Measurements from ENCODE around the gene PPME1.

The PPME1 gene

GRCh38 chr11:74182635-74183034 lies 11.5 kb downstream of the PPME1 start:
- Mint-ChIP-seq H3K27ac (no peak overlapping the region), H3K4me1 (ENCODE audit: low read depth) (peaks cover 9% of the 10 kb centered on the region), H3K36me3 (ENCODE audit: low read depth) (peaks cover 3% of the 10 kb centered on the region), H3K9me3 (no peaks in the 10 kb centered on the region), H3K27me3 (ENCODE audit: low read depth) (no peaks in the 10 kb centered on the region), H3K4me3 (no peak overlapping the region)

GRCh38 chr11:74185285-74185684 lies 14.2 kb downstream of the PPME1 start:
- H3K27me3 Mint-ChIP-seq (ENCODE audit: low read depth) = no peaks in the 10 kb centered on the region
- peaks cover 12% of the 10 kb centered on the region for H3K36me3 Mint-ChIP-seq (ENCODE audit: low read depth)
- no peak overlapping the region for H3K4me3 Mint-ChIP-seq
- no peak overlapping the region for H3K27ac Mint-ChIP-seq
- H3K4me1 Mint-ChIP-seq (ENCODE audit: low read depth) = peaks cover 5% of the 10 kb centered on the region
- H3K9me3 Mint-ChIP-seq = peaks cover 2% of the 10 kb centered on the region

GRCh38 chr11:74185695-74186094 lies 14.6 kb downstream of the PPME1 start:
- no peaks in the 10 kb centered on the region for H3K27me3 Mint-ChIP-seq (ENCODE audit: low read depth)
- peaks cover 16% of the 10 kb centered on the region for H3K36me3 Mint-ChIP-seq (ENCODE audit: low read depth)
- peaks cover 6% of the 10 kb centered on the region for H3K9me3 Mint-ChIP-seq
- H3K4me1 Mint-ChIP-seq (ENCODE audit: low read depth) = peaks cover 5% of the 10 kb centered on the region
- no peak overlapping the region for H3K4me3 Mint-ChIP-seq
- H3K27ac Mint-ChIP-seq = no peak overlapping the region

- Mint-ChIP-seq H3K4me1 (ENCODE audit: low read depth) (no peaks in the 10 kb centered on the region), H3K27me3 (ENCODE audit: low read depth) (no peaks in the 10 kb centered on the region), H3K36me3 (ENCODE audit: low read depth) (peaks cover 18% of the 10 kb centered on the region), H3K9me3 (peaks cover 17% of the 10 kb centered on the region), H3K4me3 (no peak overlapping the region), H3K27ac (no peak overlapping the region)
Observed at GRCh38 chr11:74195828-74196227, 24.7 kb downstream of the PPME1 start.

- Mint-ChIP-seq H3K4me1 (ENCODE audit: low read depth) (no peaks in the 10 kb centered on the region), H3K27ac (no peak overlapping the region), H3K36me3 (ENCODE audit: low read depth) (peaks cover 17% of the 10 kb centered on the region), H3K9me3 (peaks cover 17% of the 10 kb centered on the region), H3K27me3 (ENCODE audit: low read depth) (no peaks in the 10 kb centered on the region), H3K4me3 (no peak overlapping the region)
Observed at GRCh38 chr11:74196781-74197486, 25.8 kb downstream of the PPME1 start.

- H3K27ac Mint-ChIP-seq = no peak overlapping the region
- H3K36me3 Mint-ChIP-seq (ENCODE audit: low read depth) = peaks cover 24% of the 10 kb centered on the region
- H3K4me1 Mint-ChIP-seq (ENCODE audit: low read depth) = no peaks in the 10 kb centered on the region
- no peaks in the 10 kb centered on the region for H3K27me3 Mint-ChIP-seq (ENCODE audit: low read depth)
- no peak overlapping the region for H3K4me3 Mint-ChIP-seq
- H3K9me3 Mint-ChIP-seq = peaks cover 2% of the 10 kb centered on the region
Observed at GRCh38 chr11:74203966-74204365, 32.9 kb downstream of the PPME1 start.

- H3K27me3 Mint-ChIP-seq (ENCODE audit: low read depth) = no peaks in the 10 kb centered on the region
- H3K4me3 Mint-ChIP-seq = no peak overlapping the region
- H3K9me3 Mint-ChIP-seq = no peaks in the 10 kb centered on the region
- H3K4me1 Mint-ChIP-seq (ENCODE audit: low read depth) = no peaks in the 10 kb centered on the region
- no peak overlapping the region for H3K27ac Mint-ChIP-seq
- H3K36me3 Mint-ChIP-seq (ENCODE audit: low read depth) = peaks cover 29% of the 10 kb centered on the region
Observed at GRCh38 chr11:74204701-74205100, 33.6 kb downstream of the PPME1 start.

GRCh38 chr11:74205181-74205580 lies 34.1 kb downstream of the PPME1 start:
- H3K9me3 Mint-ChIP-seq = no peaks in the 10 kb centered on the region
- H3K4me1 Mint-ChIP-seq (ENCODE audit: low read depth) = no peaks in the 10 kb centered on the region
- H3K4me3 Mint-ChIP-seq = no peak overlapping the region
- no peaks in the 10 kb centered on the region for H3K27me3 Mint-ChIP-seq (ENCODE audit: low read depth)
- H3K36me3 Mint-ChIP-seq (ENCODE audit: low read depth) = peaks cover 34% of the 10 kb centered on the region
- H3K27ac Mint-ChIP-seq = no peak overlapping the region

- Mint-ChIP-seq H3K36me3 (ENCODE audit: low read depth) (peaks cover 36% of the 10 kb centered on the region), H3K4me3 (no peak overlapping the region), H3K9me3 (no peaks in the 10 kb centered on the region), H3K4me1 (ENCODE audit: low read depth) (no peaks in the 10 kb centered on the region), H3K27me3 (ENCODE audit: low read depth) (no peaks in the 10 kb centered on the region), H3K27ac (no peak overlapping the region)
Observed at GRCh38 chr11:74206746-74207145, 35.7 kb downstream of the PPME1 start.

GRCh38 chr11:74208507-74208906 lies 37.4 kb downstream of the PPME1 start:
- Mint-ChIP-seq H3K36me3 (ENCODE audit: low read depth) (peaks cover 48% of the 10 kb centered on the region), H3K27me3 (ENCODE audit: low read depth) (no peaks in the 10 kb centered on the region), H3K4me1 (ENCODE audit: low read depth) (no peaks in the 10 kb centered on the region), H3K27ac (no peak overlapping the region), H3K4me3 (no peak overlapping the region), H3K9me3 (no peaks in the 10 kb centered on the region)

- Mint-ChIP-seq H3K4me1 (ENCODE audit: low read depth) (peaks cover 1% of the 10 kb centered on the region), H3K36me3 (ENCODE audit: low read depth) (peaks cover 53% of the 10 kb centered on the region), H3K4me3 (no peak overlapping the region), H3K9me3 (peaks cover 13% of the 10 kb centered on the region), H3K27me3 (ENCODE audit: low read depth) (no peaks in the 10 kb centered on the region), H3K27ac (no peak overlapping the region)
Observed at GRCh38 chr11:74212533-74212932, 41.4 kb downstream of the PPME1 start.

- Mint-ChIP-seq H3K9me3 (peaks cover 11% of the 10 kb centered on the region), H3K36me3 (ENCODE audit: low read depth) (peaks cover 21% of the 10 kb centered on the region), H3K4me3 (no peak overlapping the region), H3K4me1 (ENCODE audit: low read depth) (peaks cover 1% of the 10 kb centered on the region), H3K27ac (no peak overlapping the region), H3K27me3 (ENCODE audit: low read depth) (no peaks in the 10 kb centered on the region)
Observed at GRCh38 chr11:74220376-74220775, 49.3 kb downstream of the PPME1 start.

GRCh38 chr11:74221816-74222215 lies 50.7 kb downstream of the PPME1 start:
- Mint-ChIP-seq H3K36me3 (ENCODE audit: low read depth) (peaks cover 15% of the 10 kb centered on the region), H3K4me1 (ENCODE audit: low read depth) (no peaks in the 10 kb centered on the region), H3K27me3 (ENCODE audit: low read depth) (no peaks in the 10 kb centered on the region), H3K9me3 (peaks cover 7% of the 10 kb centered on the region), H3K27ac (no peak overlapping the region), H3K4me3 (no peak overlapping the region)

- no peaks in the 10 kb centered on the region for H3K4me1 Mint-ChIP-seq (ENCODE audit: low read depth)
- H3K4me3 Mint-ChIP-seq = no peak overlapping the region
- peaks cover 7% of the 10 kb centered on the region for H3K9me3 Mint-ChIP-seq
- no peaks in the 10 kb centered on the region for H3K27me3 Mint-ChIP-seq (ENCODE audit: low read depth)
- H3K27ac Mint-ChIP-seq = no peak overlapping the region
- peaks cover 15% of the 10 kb centered on the region for H3K36me3 Mint-ChIP-seq (ENCODE audit: low read depth)
Observed at GRCh38 chr11:74225565-74225964, 54.5 kb downstream of the PPME1 start.

- H3K4me1 Mint-ChIP-seq (ENCODE audit: low read depth) = peaks cover 1% of the 10 kb centered on the region
- H3K9me3 Mint-ChIP-seq = peaks cover 4% of the 10 kb centered on the region
- H3K27ac Mint-ChIP-seq = no peak overlapping the region
- H3K36me3 Mint-ChIP-seq (ENCODE audit: low read depth) = peaks cover 12% of the 10 kb centered on the region
- no peak overlapping the region for H3K4me3 Mint-ChIP-seq
- no peaks in the 10 kb centered on the region for H3K27me3 Mint-ChIP-seq (ENCODE audit: low read depth)
Observed at GRCh38 chr11:74226907-74227306, 55.8 kb downstream of the PPME1 start.
